MCF 10A (cell line): ENCODE data around the gene KIF19. TPM values are rescaled to one million over a fixed set of nuclear protein-coding genes. Genes with fewer than 3 reads are reported as not detected.

Experiments used
- BruUV-seq: library from RNA; stranded (reverse); fragments of 400-500 nt; replicated peaks from 2 replicates; lab custom pipeline; 2021; lab: Mats Ljungman, UMichigan
- CTCF ChIA-PET: fragments of 300-600 bp; sonication (Branson Sonifier 250); formaldehyde crosslinking; extraction: SDS; loops from one replicate; lab custom pipeline; 2021; ENCODE audit warnings: antibody characterized with exemption, inconsistent platforms; lab: Yijun Ruan, JAX
- POLR2A ChIA-PET: fragments of 300-600, 350-650 bp; sonication (Branson Sonifier 250); formaldehyde crosslinking; extraction: SDS; loops from one replicate; lab custom pipeline; 2020; ENCODE audit warnings: antibody characterized with exemption, inconsistent platforms; lab: Yijun Ruan, JAX
- DNase-seq: peaks from one replicate; pipeline ENCODE4 v3.0.0-alpha.2; 2018; ENCODE audit not compliant: unreplicated experiment
- H3K27ac Mint-ChIP-seq: one replicate; pipeline ENCODE4 v1.8.0; 2022; ENCODE audit warnings: mild to moderate bottlenecking, low read depth, mixed read lengths; ENCODE audit not compliant: unreplicated experiment
- H3K27me3 Mint-ChIP-seq: one replicate; pipeline ENCODE4 v1.8.0; 2022; ENCODE audit warnings: mixed read lengths; ENCODE audit not compliant: insufficient read depth, unreplicated experiment
- H3K36me3 Mint-ChIP-seq: one replicate; pipeline ENCODE4 v1.8.0; 2022; ENCODE audit warnings: mild to moderate bottlenecking, moderate library complexity, mixed read lengths; ENCODE audit not compliant: insufficient read depth, unreplicated experiment
- H3K4me1 Mint-ChIP-seq: one replicate; pipeline ENCODE4 v1.8.0; 2022; ENCODE audit warnings: mixed read lengths; ENCODE audit not compliant: insufficient read depth, unreplicated experiment
- H3K4me3 Mint-ChIP-seq: one replicate; pipeline ENCODE4 v1.8.0; 2022; ENCODE audit warnings: mild to moderate bottlenecking, moderate library complexity, mixed read lengths; ENCODE audit not compliant: unreplicated experiment
- H3K9me3 Mint-ChIP-seq: one replicate; pipeline ENCODE4 v1.8.0; 2022; ENCODE audit warnings: mixed read lengths; ENCODE audit not compliant: unreplicated experiment
- intact Hi-C: fragments of 100-400 bp; cut with micrococcal nuclease; formaldehyde crosslinking; loops from 2 replicates; pipeline ENCODE4 v1.14.1; 2022
- total RNA-seq: library from RNA; stranded (reverse); gene quantifications from 2 replicates; pipeline ENCODE4 v1.2.3, GENCODE V29; 2022
- TF ChIP-seq, protein P1 (sequence below): fragments of 200-600 bp; IDR thresholded peaks from one replicate; pipeline ENCODE4 v1.8.0; 2022; ENCODE audit warnings: antibody characterized with exemption, mild to moderate bottlenecking; ENCODE audit not compliant: unreplicated experiment

The KIF19 gene
- total RNA-seq, 1 experiment from 2014 or later: not detected

- intact Hi-C loops: no loop called here
- TF ChIP-seq, protein P1, sequence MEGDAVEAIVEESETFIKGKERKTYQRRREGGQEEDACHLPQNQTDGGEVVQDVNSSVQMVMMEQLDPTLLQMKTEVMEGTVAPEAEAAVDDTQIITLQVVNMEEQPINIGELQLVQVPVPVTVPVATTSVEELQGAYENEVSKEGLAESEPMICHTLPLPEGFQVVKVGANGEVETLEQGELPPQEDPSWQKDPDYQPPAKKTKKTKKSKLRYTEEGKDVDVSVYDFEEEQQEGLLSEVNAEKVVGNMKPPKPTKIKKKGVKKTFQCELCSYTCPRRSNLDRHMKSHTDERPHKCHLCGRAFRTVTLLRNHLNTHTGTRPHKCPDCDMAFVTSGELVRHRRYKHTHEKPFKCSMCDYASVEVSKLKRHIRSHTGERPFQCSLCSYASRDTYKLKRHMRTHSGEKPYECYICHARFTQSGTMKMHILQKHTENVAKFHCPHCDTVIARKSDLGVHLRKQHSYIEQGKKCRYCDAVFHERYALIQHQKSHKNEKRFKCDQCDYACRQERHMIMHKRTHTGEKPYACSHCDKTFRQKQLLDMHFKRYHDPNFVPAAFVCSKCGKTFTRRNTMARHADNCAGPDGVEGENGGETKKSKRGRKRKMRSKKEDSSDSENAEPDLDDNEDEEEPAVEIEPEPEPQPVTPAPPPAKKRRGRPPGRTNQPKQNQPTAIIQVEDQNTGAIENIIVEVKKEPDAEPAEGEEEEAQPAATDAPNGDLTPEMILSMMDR: no peak
- Mint-ChIP-seq H3K27me3 (peaks cover 30% of the 10 kb centered on the region), H3K36me3 (no peaks in the 10 kb centered on the region), H3K9me3 (no peaks in the 10 kb centered on the region), H3K4me3 (no peak overlapping the region), H3K27ac (no peak overlapping the region), H3K4me1 (peaks cover 6% of the 10 kb centered on the region)
- no TSS peak for BruUV-seq
- ChIA-PET POLR2A (interaction anchor here (0.7 kb wide), 1 partner anchor 268 kb away, joined by 3 read pairs; no protein-coding TSS in a partner anchor), CTCF (interaction anchor here (0.6 to 2.9 kb wide), 5 partner anchors 21 to 262 kb away, joined by 3 to 10 read pairs (median 4); partner anchors contain the start of gene GPR142)
- DNase-seq: no peak
These were observed 21.8 kb upstream of the KIF19 start for GRCh38 chr17:74304184-74304583.

DNA sequence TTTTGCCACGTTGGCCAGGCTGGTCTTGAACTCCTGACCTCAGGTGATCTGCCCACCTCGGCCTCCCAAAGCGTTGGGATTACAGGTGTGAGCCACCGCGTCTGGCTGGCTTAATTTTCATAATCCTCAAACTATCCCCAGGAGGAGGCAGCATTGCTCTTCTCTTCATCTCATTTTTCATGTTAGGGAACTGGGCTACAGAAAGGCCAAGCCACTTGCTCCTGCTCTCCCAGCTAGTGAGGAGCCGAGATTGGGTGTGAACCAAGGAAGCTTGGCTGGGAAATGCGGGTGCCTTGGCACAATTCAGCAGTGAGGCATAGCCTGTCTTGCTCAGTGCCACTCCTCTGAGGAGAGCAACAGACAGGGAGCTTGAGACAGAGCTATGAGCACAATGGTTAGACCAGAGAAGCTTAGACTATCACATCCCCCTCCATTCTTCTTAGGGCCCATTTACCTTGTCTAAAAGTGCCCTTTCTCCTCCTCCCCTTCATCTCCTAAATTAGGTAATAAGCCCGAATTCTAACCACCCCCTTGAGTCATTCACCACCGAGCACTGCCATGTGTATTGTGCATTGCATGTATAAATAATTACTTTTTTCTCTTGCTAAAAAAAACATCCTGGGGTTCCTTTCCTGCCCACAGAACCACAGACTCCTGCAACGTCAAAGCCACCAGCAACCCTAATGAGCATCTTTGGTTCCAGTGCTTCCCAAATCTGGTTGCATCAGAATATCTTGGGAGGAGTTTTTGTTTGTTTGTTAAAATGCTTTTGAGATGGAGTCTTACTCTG, 20.0 kb upstream of the KIF19 start:
- peak; percentile 11 for DNase-seq
- Mint-ChIP-seq H3K27me3 (peaks cover 13% of the 10 kb centered on the region), H3K4me3 (no peak overlapping the region), H3K4me1 (peaks cover 6% of the 10 kb centered on the region), H3K36me3 (no peaks in the 10 kb centered on the region), H3K9me3 (no peaks in the 10 kb centered on the region), H3K27ac (no peak overlapping the region)
- ChIA-PET CTCF (no interaction called here), POLR2A (no interaction called here)
- TF ChIP-seq, protein P1: peak; percentile 13
- no TSS peak for BruUV-seq
- intact Hi-C loops: no loop called here

DNA sequence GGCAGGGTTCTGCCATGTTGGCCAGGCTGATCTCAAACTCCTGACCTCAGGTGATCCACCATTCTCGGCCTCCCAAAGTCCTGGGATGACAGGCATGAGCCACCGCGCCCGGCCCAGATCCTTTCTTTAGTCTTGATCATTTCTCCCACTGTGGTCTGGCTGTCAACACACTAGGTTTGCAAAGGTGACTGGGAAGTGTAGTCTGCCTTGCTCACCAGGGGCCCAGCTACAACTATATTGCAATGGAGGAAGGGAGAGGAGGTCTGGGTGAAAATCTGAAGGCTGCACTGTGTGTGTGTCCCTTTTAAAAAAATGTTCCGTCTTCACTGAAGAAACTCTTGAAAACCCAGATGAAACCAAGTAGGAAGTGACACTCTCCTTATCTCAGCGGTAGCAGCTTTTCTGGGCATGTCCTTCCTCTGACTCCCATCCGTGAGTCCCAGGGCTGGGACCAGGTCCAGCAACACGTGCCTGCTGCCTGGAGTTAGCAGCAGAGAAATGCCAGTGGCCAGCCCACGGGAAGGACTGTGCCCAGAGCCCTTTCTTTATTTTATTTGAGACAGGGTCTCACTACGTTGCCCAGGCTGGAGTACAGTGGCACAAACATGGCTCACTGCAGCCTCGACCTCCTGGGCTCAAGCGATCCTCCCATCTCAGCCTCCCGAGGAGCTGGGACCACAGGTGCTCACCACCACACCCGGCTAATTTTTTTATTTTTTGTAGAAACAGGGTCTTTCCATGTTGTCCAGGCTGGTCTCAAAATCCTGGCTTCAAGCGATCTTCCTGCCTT, 17.8 kb upstream of the KIF19 start:
- Mint-ChIP-seq H3K4me3 (no peak overlapping the region), H3K36me3 (no peaks in the 10 kb centered on the region), H3K4me1 (peaks cover 6% of the 10 kb centered on the region), H3K27me3 (peaks cover 24% of the 10 kb centered on the region), H3K9me3 (peaks cover 11% of the 10 kb centered on the region), H3K27ac (no peak overlapping the region)
- POLR2A ChIA-PET: interaction anchor here (0.6 to 0.7 kb wide), 2 partner anchors 21 to 1051 kb away, joined by 3 read pairs; no protein-coding TSS in a partner anchor
- no TSS peak for BruUV-seq
- TF ChIP-seq, protein P1: no peak
- CTCF ChIA-PET: interaction anchor here (0.6 kb wide), 1 partner anchor 298 kb away, joined by 3 read pairs; no protein-coding TSS in a partner anchor
- intact Hi-C loops: no loop called here
- DNase-seq: no peak

DNA sequence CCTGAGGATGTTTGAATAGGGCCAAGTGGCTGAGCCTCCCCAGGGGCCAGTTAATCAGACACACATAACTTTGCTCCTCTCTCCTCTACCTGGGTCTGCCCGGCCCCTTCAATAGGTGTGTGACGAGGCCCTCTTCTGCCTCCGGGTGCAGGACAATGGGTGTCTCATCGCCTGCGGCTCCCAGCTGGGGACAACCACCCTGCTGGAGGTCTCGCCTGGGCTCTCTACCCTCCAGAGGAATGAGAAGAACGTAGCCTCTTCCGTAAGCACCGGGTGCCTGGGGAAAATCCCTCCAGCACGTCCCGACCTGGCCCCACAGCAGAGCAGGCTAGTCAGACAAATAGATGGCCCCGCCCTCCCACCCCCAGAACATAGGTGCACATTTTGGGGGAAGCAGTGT, 16.1 kb upstream of the KIF19 start:
- intact Hi-C loops: no loop called here
- ChIA-PET CTCF (interaction anchor here (0.6 to 0.7 kb wide), 2 partner anchors 86 to 444 kb away, joined by 3 read pairs; no protein-coding TSS in a partner anchor), POLR2A (no interaction called here)
- no peaks in the 10 kb centered on the region for H3K36me3 Mint-ChIP-seq
- peaks cover 18% of the 10 kb centered on the region for H3K9me3 Mint-ChIP-seq
- peaks cover 26% of the 10 kb centered on the region for H3K27me3 Mint-ChIP-seq
- peaks cover 6% of the 10 kb centered on the region for H3K4me1 Mint-ChIP-seq
- TF ChIP-seq, protein P1: no peak
- no peak overlapping the region for H3K4me3 Mint-ChIP-seq
- DNase-seq: no peak
- BruUV-seq: no TSS peak
- H3K27ac Mint-ChIP-seq: no peak overlapping the region
